GM10248 (cell line): ENCODE results near the gene NRP2.

Source experiments
- CTCF ChIA-PET: fragments of 300-600 bp; sonication (Branson Sonifier 250); formaldehyde crosslinking; extraction: SDS; loops from one replicate; lab custom pipeline; 2021; ENCODE audit warnings: antibody characterized with exemption; lab: Yijun Ruan, JAX
- POLR2A ChIA-PET: fragments of 350-650 bp; sonication (Branson Sonifier 250); formaldehyde crosslinking; extraction: SDS; loops from one replicate; lab custom pipeline; 2020; ENCODE audit warnings: antibody characterized with exemption; lab: Yijun Ruan, JAX
- DNase-seq: peaks from one replicate; pipeline ENCODE4 v3.0.0; 2012; ENCODE audit errors: extremely low spot score
- CTCF ChIP-seq: IDR thresholded peaks from 2 replicates; pipeline ENCODE4 v1.5.1; 2012; ENCODE audit warnings: mild to moderate bottlenecking, low read depth; ENCODE audit errors: extremely low read depth, missing control alignments, control extremely low read depth

The NRP2 gene

GRCh38 chr2:205775097-205775877 lies 93.0 kb downstream of the NRP2 start:
- ChIA-PET CTCF (interaction anchor here (0.6 to 4.2 kb wide), 28 partner anchors 16 to 296 kb away, joined by 3 to 51 read pairs (median 3); no protein-coding TSS in a partner anchor), POLR2A (no interaction called here)
- no peak for DNase-seq
- TF ChIP-seq CTCF: no peak

DNA sequence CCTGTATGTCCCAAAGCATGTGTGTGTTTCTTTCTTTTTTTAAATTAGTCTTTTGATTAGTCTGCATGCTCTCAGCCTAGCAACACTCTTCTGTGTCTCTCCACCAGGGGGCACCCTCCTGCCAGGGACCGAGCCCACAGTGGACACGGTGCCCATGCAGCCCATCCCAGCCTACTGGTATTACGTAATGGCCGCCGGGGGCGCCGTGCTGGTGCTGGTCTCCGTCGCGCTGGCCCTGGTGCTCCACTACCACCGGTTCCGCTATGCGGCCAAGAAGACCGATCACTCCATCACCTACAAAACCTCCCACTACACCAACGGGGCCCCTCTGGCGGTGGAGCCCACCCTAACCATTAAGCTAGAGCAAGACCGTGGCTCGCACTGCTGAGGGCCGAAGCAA lies 93.8 kb downstream of the NRP2 start:
- ChIA-PET POLR2A (no interaction called here), CTCF (interaction anchor here (0.6 to 4.2 kb wide), 22 partner anchors 8 to 1453 kb away, joined by 3 to 51 read pairs (median 4); no protein-coding TSS in a partner anchor)
- peak; percentile 69 for TF ChIP-seq CTCF
- DNase-seq: peak; percentile 57

- no peak for DNase-seq
- CTCF ChIA-PET: interaction anchor here (0.7 to 4.2 kb wide), 17 partner anchors 8 to 1453 kb away, joined by 3 to 51 read pairs (median 4); no protein-coding TSS in a partner anchor
Measured at GRCh38 chr2:205776720-205777119, 94.4 kb downstream of the NRP2 start.

GRCh38 chr2:205778356-205778755 lies 96.1 kb downstream of the NRP2 start:
- ChIA-PET POLR2A (no interaction called here), CTCF (interaction anchor here (0.7 to 1.6 kb wide), 3 partner anchors 106 to 169 kb away, joined by 3 to 4 read pairs (median 3); no protein-coding TSS in a partner anchor)
- no peak for DNase-seq
- TF ChIP-seq CTCF: no peak

More at GRCh38 chr2:205776720-205777119, 94.4 kb downstream of the NRP2 start:
- TF ChIP-seq CTCF: no peak
- POLR2A ChIA-PET: no interaction called here

DNA sequence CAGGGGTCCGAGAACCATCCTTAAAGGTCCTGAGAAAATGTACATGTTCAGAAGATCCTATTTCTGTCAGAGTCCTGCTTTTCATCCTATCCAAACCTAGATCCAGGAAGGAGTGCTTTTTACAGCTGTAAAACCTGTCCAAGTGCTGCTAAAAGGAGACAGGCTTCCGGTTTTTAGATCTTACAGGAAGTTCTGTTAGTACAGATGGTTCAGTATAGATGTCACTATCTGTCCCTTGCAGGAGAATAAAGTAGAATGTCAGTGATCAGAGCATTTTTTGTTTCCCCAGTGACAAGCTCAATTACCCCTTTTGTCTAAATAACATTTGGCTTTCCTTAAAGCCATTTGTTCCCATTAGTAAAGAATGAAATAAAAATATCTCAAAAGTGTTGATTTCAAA lies 98.3 kb downstream of the NRP2 start:
- DNase-seq: no peak
- ChIA-PET CTCF (interaction anchor here (1.0 kb wide), 1 partner anchor 146 kb away, joined by 3 read pairs; no protein-coding TSS in a partner anchor), POLR2A (no interaction called here)
- no peak for TF ChIP-seq CTCF

- ChIA-PET CTCF (interaction anchor here (1.0 kb wide), 1 partner anchor 145 kb away, joined by 3 read pairs; no protein-coding TSS in a partner anchor), POLR2A (no interaction called here)
- DNase-seq: no peak
Measured at GRCh38 chr2:205781244-205781931, 99.1 kb downstream of the NRP2 start.

More at GRCh38 chr2:205781244-205781931, 99.1 kb downstream of the NRP2 start:
- TF ChIP-seq CTCF: no peak
